OCI-LY7 (cell line): ENCODE data around the gene FIS1. TPM values are rescaled to one million over a fixed set of nuclear protein-coding genes. Genes with fewer than 3 reads are reported as not detected.
"Not testable (repeated sequence)": the region's sequence is repeated elsewhere in the genome, so short reads cannot be mapped to it uniquely, and the experiment has no call there.

Experiments used
- BruUV-seq: library from RNA; stranded (reverse); fragments of 400-500 nt; replicated peaks from 2 replicates; lab custom pipeline; 2021; lab: Mats Ljungman, UMichigan
- CTCF ChIA-PET: fragments of 300-600 bp; sonication (Branson Sonifier 250); formaldehyde crosslinking; loops from one replicate; lab custom pipeline; 2022; ENCODE audit warnings: antibody characterized with exemption; ENCODE audit not compliant: unreplicated experiment; lab: Charles Lee
- POLR2A ChIA-PET: fragments of 300-600 bp; sonication (Branson Sonifier 250); formaldehyde crosslinking; loops from one replicate; lab custom pipeline; 2022; ENCODE audit warnings: antibody characterized with exemption; lab: Charles Lee
- DNase-seq: peaks from one replicate; pipeline ENCODE4 v3.0.0-alpha.2; 2015; ENCODE audit warnings: low spot score
- H2AFZ ChIP-seq: fragments of 200-600 bp; sonication (generic), shearing (Covaris generic); 2 replicates; pipeline ENCODE4 v1.6.1; 2014; ENCODE audit warnings: mild to moderate bottlenecking, antibody characterized with exemption, low read length, moderate library complexity
- H3K27ac ChIP-seq: fragments of 200-600 bp; sonication (generic); 2 replicates; pipeline ENCODE4 v1.5.1; 2014; ENCODE audit warnings: mixed run types, low read depth, mild to moderate bottlenecking, moderate library complexity, low read length, inconsistent platforms; ENCODE audit not compliant: poor library complexity, severe bottlenecking
- H3K36me3 ChIP-seq: fragments of 200-600 bp; sonication (generic); 2 replicates; pipeline ENCODE4 v1.6.1; 2014; ENCODE audit warnings: mild to moderate bottlenecking, antibody characterized with exemption, low read length, moderate library complexity, mixed read lengths; ENCODE audit not compliant: insufficient read depth
- H3K4me1 ChIP-seq: fragments of 200-600 bp; sonication (generic); 2 replicates; pipeline ENCODE4 v1.5.1; 2014; ENCODE audit warnings: mild to moderate bottlenecking, low read length; ENCODE audit not compliant: insufficient read depth, poor library complexity, severe bottlenecking
- H3K4me2 ChIP-seq: fragments of 200-600 bp; sonication (generic); 2 replicates; pipeline ENCODE4 v1.6.1; 2014; ENCODE audit warnings: mild to moderate bottlenecking, low read length
- H3K4me3 ChIP-seq: fragments of 200-600 bp; sonication (generic); 2 replicates; pipeline ENCODE4 v1.5.1; 2014; ENCODE audit warnings: mild to moderate bottlenecking, low read depth, low read length; ENCODE audit not compliant: poor library complexity, severe bottlenecking
- H3K79me2 ChIP-seq: fragments of 200-600 bp; sonication (generic); 2 replicates; pipeline ENCODE4 v1.6.1; 2016; ENCODE audit warnings: low read depth, mild to moderate bottlenecking, low read length, moderate library complexity, mixed read lengths; ENCODE audit not compliant: insufficient read depth
- H3K9me2 ChIP-seq: fragments of 200-600 bp; sonication (generic); 2 replicates; pipeline ENCODE4 v1.6.1; 2016; ENCODE audit warnings: mild to moderate bottlenecking, low read length, mixed read lengths; ENCODE audit not compliant: insufficient read depth
- H3K9me3 ChIP-seq: fragments of 200-600 bp; sonication (generic); 2 replicates; pipeline ENCODE4 v1.6.1; 2014; ENCODE audit warnings: mild to moderate bottlenecking, mixed run types, low read length, mixed read lengths
- H4K20me1 ChIP-seq: fragments of 200-600 bp; sonication (generic); 2 replicates; pipeline ENCODE4 v1.6.1; 2014; ENCODE audit warnings: mild to moderate bottlenecking, antibody characterized with exemption, low read length, moderate library complexity, mixed read lengths; ENCODE audit not compliant: insufficient read depth
- EZH2phosphoT487 ChIP-seq: fragments of 200-600 bp; sonication (generic); IDR thresholded peaks from 2 replicates; pipeline ENCODE4 v1.6.1; 2018; ENCODE audit warnings: low read depth, borderline replicate concordance, mild to moderate bottlenecking, mixed run types, antibody characterized with exemption, low read length, moderate library complexity, mixed read lengths
- intact Hi-C: fragments of 100-400 bp; cut with micrococcal nuclease; formaldehyde crosslinking; loops from one replicate; pipeline ENCODE4 v1.10.0; 2022; ENCODE audit not compliant: unreplicated experiment
- total RNA-seq, 2 experiments: library from RNA; depleted of rRNA in 1 of 2; stranded (reverse); fragments of >200 nt in 1 of 2; shearing (Covaris generic) in 1 of 2; gene quantifications; 2 replicates each; pipeline ENCODE4 v1.2.3, GENCODE V29; 2014 to 2022
- TF ChIP-seq, protein P1 (sequence below): fragments of 200-600 bp; sonication (generic); conservative IDR thresholded peaks from 2 replicates; pipeline ENCODE4 v1.5.1; 2014; ENCODE audit warnings: mild to moderate bottlenecking, antibody characterized with exemption, low read length, moderate library complexity, mixed read lengths

FIS1 gene
- total RNA-seq, 2 experiments from 2014 or later = 92.7 to 102 TPM

DNA sequence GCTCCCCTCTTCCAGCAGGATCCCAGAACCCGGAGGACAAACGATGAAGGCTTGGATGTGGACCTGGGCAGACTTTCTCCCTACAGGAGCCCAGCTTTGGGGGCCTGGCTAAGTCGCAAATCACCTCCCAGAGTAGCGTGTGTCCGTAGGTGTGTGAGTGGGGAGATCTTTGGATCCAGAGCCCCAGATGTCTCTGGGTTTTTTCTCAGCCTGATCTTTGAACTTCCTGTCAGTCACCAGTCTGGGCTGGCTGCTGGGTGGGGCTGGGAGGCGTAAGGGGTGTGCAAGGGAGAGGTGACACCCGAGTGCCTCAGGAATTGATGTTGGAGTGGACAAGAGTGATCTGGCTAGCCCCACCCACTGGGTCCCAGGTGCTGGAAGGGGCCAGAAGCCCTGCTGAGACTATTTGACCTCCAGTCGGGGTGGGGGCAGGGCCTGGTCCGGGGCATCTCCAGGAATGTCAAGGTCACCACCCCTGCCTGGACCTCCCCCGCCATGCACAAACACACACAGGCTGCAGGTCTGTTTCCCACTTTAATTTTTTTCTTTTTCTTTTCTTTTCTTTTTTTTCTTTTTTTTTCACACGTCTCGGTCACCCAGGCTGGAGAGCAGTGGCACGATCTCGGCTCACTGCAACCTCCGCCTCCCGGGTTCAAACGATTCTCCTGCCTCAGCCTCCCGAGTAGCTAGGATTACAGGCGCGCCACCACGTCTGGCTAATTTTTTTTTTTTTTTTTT is 43.9 kb downstream of the FIS1 start, which contains the start of gene MOGAT3:
Gene MOGAT3, minus strand, starts transcription at position 175 of the 738 bp plus-strand sequence. CDS start 182 bp downstream, outside the sequence.
- Histone ChIP-seq H3K79me2 (no peaks in the 10 kb centered on the region), H3K36me3 (no peaks in the 10 kb centered on the region), H4K20me1 (no peaks in the 10 kb centered on the region), H3K4me2 (no peak within 1 kb of the TSS), H3K27ac (no peak within 1 kb of the TSS), H2AFZ (no peak within 1 kb of the TSS), H3K9me2 (no peaks in the 10 kb centered on the region), H3K4me3 (no peak within 1 kb of the TSS), H3K9me3 (no peaks in the 10 kb centered on the region), H3K4me1 (peaks cover 5% of the 10 kb centered on the region)
- no peak for DNase-seq
- POLR2A ChIA-PET = interaction anchor here (0.6 to 0.7 kb wide), 2 partner anchors 19 to 1090 kb away, joined by 3 read pairs; no protein-coding TSS in a partner anchor
- intact Hi-C loops = no loop called here
- BruUV-seq = no TSS peak
- CTCF ChIA-PET = no interaction called here
- TF ChIP-seq EZH2phosphoT487 = no peak
- TF ChIP-seq, protein P1, sequence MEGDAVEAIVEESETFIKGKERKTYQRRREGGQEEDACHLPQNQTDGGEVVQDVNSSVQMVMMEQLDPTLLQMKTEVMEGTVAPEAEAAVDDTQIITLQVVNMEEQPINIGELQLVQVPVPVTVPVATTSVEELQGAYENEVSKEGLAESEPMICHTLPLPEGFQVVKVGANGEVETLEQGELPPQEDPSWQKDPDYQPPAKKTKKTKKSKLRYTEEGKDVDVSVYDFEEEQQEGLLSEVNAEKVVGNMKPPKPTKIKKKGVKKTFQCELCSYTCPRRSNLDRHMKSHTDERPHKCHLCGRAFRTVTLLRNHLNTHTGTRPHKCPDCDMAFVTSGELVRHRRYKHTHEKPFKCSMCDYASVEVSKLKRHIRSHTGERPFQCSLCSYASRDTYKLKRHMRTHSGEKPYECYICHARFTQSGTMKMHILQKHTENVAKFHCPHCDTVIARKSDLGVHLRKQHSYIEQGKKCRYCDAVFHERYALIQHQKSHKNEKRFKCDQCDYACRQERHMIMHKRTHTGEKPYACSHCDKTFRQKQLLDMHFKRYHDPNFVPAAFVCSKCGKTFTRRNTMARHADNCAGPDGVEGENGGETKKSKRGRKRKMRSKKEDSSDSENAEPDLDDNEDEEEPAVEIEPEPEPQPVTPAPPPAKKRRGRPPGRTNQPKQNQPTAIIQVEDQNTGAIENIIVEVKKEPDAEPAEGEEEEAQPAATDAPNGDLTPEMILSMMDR = no peak

- H3K27ac ChIP-seq = no peak overlapping the region
- no peaks in the 10 kb centered on the region for H3K36me3 ChIP-seq
- POLR2A ChIA-PET = interaction anchor here (0.7 kb wide), 1 partner anchor 20 kb away, joined by 3 read pairs; no protein-coding TSS in a partner anchor
- no peak overlapping the region for H3K4me2 ChIP-seq
- no peaks in the 10 kb centered on the region for H3K9me3 ChIP-seq
- H3K4me1 ChIP-seq = peaks cover 5% of the 10 kb centered on the region
- no peak for TF ChIP-seq EZH2phosphoT487
- TF ChIP-seq, protein P1 = no peak
- no peaks in the 10 kb centered on the region for H3K9me2 ChIP-seq
- CTCF ChIA-PET = no interaction called here
- no peaks in the 10 kb centered on the region for H3K79me2 ChIP-seq
- intact Hi-C loops = no loop called here
- DNase-seq = no peak
- no peaks in the 10 kb centered on the region for H4K20me1 ChIP-seq
- no peak overlapping the region for H3K4me3 ChIP-seq
- no TSS peak for BruUV-seq
- H2AFZ ChIP-seq = no peak overlapping the region
These were observed 44.4 kb downstream of the FIS1 start for GRCh38 chr7:101200504-101200861.

GRCh38 chr7:101199522-101199921 is 45.4 kb downstream of the FIS1 start:
- H3K9me2 ChIP-seq, CTCF ChIA-PET, H3K79me2 ChIP-seq, H4K20me1 ChIP-seq, DNase-seq, BruUV-seq, H3K4me1 ChIP-seq, intact Hi-C loops, H3K27ac ChIP-seq, H3K36me3 ChIP-seq, H3K4me2 ChIP-seq, H3K9me3 ChIP-seq, H2AFZ ChIP-seq, H3K4me3 ChIP-seq: not testable (repeated sequence)
- POLR2A ChIA-PET = interaction anchor here (0.7 kb wide), 1 partner anchor 63 kb away, joined by 3 read pairs; no protein-coding TSS in a partner anchor
